ENCODE measurements around the gene HBA2.

DNA sequence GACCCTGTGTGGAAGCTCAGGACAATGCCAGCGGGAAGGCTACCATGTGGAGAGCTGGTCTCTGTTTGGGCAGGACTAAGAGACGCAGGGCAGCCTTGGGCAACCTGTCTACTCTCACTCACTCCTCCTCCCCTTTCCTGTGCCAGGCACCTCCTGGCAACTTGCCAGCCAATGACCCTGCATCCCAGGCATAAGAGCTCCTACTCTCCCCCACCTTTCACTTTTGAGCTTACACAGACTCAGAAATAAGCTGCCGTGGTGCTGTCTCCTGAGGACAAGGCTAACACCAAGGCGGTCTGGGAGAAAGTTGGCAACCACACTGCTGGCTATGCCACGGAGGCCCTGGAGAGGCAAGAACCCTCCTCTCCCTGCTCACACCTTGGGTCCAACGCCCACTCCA is 4.3 kb upstream of the HBA2 start:
- TF ChIP-seq RFX5 (IDR thresholded peaks at IDR 0.05; ENCODE audit: low read depth, low read length) (no peak), POLR2A (IDR thresholded peaks at IDR 0.05; ENCODE audit: low read depth, low read length) (no peak), RAD21 (IDR thresholded peaks at IDR 0.05; ENCODE audit: low read length) (no peak), MAFK (IDR thresholded peaks at IDR 0.05; ENCODE audit: low read depth, low read length) (no peak), MXI1 (IDR thresholded peaks at IDR 0.05; ENCODE audit: borderline replicate concordance, low read depth, low read length) (no peak), CHD1 (IDR thresholded peaks at IDR 0.05; ENCODE audit: low read depth, low read length) (no peak), RCOR1 (IDR thresholded peaks at IDR 0.05; ENCODE audit: insufficient replicate concordance, low read length) (no peak), NFE2L2 (IDR thresholded peaks at IDR 0.05; ENCODE audit: low read depth, low read length) (no peak), BHLHE40 (IDR thresholded peaks at IDR 0.05; ENCODE audit: low read depth, low read length) (no peak), MAZ (IDR thresholded peaks at IDR 0.05; ENCODE audit: borderline replicate concordance, low read depth, low read length) (no peak)
- TF ChIP-seq, protein P1, sequence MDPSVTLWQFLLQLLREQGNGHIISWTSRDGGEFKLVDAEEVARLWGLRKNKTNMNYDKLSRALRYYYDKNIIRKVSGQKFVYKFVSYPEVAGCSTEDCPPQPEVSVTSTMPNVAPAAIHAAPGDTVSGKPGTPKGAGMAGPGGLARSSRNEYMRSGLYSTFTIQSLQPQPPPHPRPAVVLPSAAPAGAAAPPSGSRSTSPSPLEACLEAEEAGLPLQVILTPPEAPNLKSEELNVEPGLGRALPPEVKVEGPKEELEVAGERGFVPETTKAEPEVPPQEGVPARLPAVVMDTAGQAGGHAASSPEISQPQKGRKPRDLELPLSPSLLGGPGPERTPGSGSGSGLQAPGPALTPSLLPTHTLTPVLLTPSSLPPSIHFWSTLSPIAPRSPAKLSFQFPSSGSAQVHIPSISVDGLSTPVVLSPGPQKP (IDR thresholded peaks at IDR 0.05; ENCODE audit: borderline replicate concordance, low read depth, low read length), result no peak
- TF ChIP-seq, protein P2, sequence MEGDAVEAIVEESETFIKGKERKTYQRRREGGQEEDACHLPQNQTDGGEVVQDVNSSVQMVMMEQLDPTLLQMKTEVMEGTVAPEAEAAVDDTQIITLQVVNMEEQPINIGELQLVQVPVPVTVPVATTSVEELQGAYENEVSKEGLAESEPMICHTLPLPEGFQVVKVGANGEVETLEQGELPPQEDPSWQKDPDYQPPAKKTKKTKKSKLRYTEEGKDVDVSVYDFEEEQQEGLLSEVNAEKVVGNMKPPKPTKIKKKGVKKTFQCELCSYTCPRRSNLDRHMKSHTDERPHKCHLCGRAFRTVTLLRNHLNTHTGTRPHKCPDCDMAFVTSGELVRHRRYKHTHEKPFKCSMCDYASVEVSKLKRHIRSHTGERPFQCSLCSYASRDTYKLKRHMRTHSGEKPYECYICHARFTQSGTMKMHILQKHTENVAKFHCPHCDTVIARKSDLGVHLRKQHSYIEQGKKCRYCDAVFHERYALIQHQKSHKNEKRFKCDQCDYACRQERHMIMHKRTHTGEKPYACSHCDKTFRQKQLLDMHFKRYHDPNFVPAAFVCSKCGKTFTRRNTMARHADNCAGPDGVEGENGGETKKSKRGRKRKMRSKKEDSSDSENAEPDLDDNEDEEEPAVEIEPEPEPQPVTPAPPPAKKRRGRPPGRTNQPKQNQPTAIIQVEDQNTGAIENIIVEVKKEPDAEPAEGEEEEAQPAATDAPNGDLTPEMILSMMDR (conservative IDR thresholded peaks at IDR 0.05; ENCODE audit: low read depth, low read length), result no peak
- TF ChIP-seq, protein P3, sequence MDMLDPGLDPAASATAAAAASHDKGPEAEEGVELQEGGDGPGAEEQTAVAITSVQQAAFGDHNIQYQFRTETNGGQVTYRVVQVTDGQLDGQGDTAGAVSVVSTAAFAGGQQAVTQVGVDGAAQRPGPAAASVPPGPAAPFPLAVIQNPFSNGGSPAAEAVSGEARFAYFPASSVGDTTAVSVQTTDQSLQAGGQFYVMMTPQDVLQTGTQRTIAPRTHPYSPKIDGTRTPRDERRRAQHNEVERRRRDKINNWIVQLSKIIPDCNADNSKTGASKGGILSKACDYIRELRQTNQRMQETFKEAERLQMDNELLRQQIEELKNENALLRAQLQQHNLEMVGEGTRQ (IDR thresholded peaks at IDR 0.05; ENCODE audit: low read depth, low read length), result no peak
